SJSA1 (cell line): ENCODE results near the gene MCM9. TPM values are rescaled to one million over a fixed set of nuclear protein-coding genes. Genes with fewer than 3 reads are reported as not detected.

Source experiments
- DNase-seq, 2 experiments: peaks; one replicate each; pipeline ENCODE4 v3.0.0-alpha.2; 2015 to 2020; ENCODE audit warnings: low spot score in 2 of 2, low read depth in 1 of 2
- H3K27ac ChIP-seq: fragments of 250-450 bp; sonication (Bioruptor Pico); 2 replicates; pipeline ENCODE4 v1.5.1; 2020; ENCODE audit warnings: mild to moderate bottlenecking, moderate library complexity
- H3K27me3 ChIP-seq: fragments of 250-450 bp; sonication (Bioruptor Pico); replicated peaks from 2 replicates; pipeline ENCODE4 v1.5.1; 2020; ENCODE audit warnings: mild to moderate bottlenecking, moderate library complexity
- H3K36me3 ChIP-seq: fragments of 250-450 bp; sonication (Bioruptor Pico); 2 replicates; pipeline ENCODE4 v1.5.1; 2020; ENCODE audit warnings: mild to moderate bottlenecking
- H3K4me1 ChIP-seq: fragments of 250-450 bp; sonication (Bioruptor Pico); replicated peaks from 2 replicates; pipeline ENCODE4 v1.6.1; 2021; ENCODE audit warnings: mild to moderate bottlenecking
- H3K4me3 ChIP-seq: fragments of 250-450 bp; sonication (Bioruptor Pico); 2 replicates; pipeline ENCODE4 v1.5.1; 2020; ENCODE audit warnings: mild to moderate bottlenecking
- H3K9me3 ChIP-seq: fragments of 250-450 bp; sonication (Bioruptor Pico); replicated peaks from 2 replicates; pipeline ENCODE4 v1.5.1; 2020; ENCODE audit warnings: mild to moderate bottlenecking
- total RNA-seq: library from RNA; depleted of rRNA; stranded (reverse); fragments of >200 nt; shearing (Covaris generic); gene quantifications from 2 replicates; pipeline ENCODE4 v1.2.3, GENCODE V29; 2014; rRNA removed

The MCM9 gene
- 6.7 and 8.0 TPM in 2 replicates for total RNA-seq

GRCh38 chr6:118934461-118935330 is at the start of gene MCM9:
MCM9 (minus strand) TSS chr6:118935159; CDS start chr6:118931723, 3,436 bp downstream.
- no peaks in the 10 kb centered on the region for H3K9me3 ChIP-seq
- peak within 1 kb of the TSS; percentile 82 for H3K4me3 ChIP-seq
- H3K27me3 ChIP-seq: no peaks in the 10 kb centered on the region
- peaks cover 5% of the 10 kb centered on the region for H3K4me1 ChIP-seq
- H3K27ac ChIP-seq: peak within 1 kb of the TSS; percentile 61
- peaks cover 18% of the 10 kb centered on the region; the same call in 1 of the 2 replicates for H3K36me3 ChIP-seq
- peak; percentile 84 to 90 for DNase-seq

- Histone ChIP-seq H3K36me3 (no peaks in the 10 kb centered on the region), H3K4me3 (no peak overlapping the region), H3K27me3 (no peaks in the 10 kb centered on the region), H3K9me3 (no peaks in the 10 kb centered on the region), H3K4me1 (no peaks in the 10 kb centered on the region), H3K27ac (no peak overlapping the region)
- no peak for DNase-seq
Observed at GRCh38 chr6:118984342-118984741, 49.4 kb upstream of the MCM9 start.

GRCh38 chr6:118982575-118982911 is 47.6 kb upstream of the MCM9 start:
- H3K27me3 ChIP-seq: no peaks in the 10 kb centered on the region
- no peaks in the 10 kb centered on the region for H3K4me1 ChIP-seq
- DNase-seq: no peak
- no peaks in the 10 kb centered on the region for H3K9me3 ChIP-seq
- no peak overlapping the region for H3K4me3 ChIP-seq
- no peak overlapping the region for H3K27ac ChIP-seq
- H3K36me3 ChIP-seq: no peaks in the 10 kb centered on the region

GRCh38 chr6:118981884-118982574 is 47.1 kb upstream of the MCM9 start:
- no peaks in the 10 kb centered on the region for H3K9me3 ChIP-seq
- no peak for DNase-seq
- no peak overlapping the region for H3K27ac ChIP-seq
- H3K4me1 ChIP-seq: no peaks in the 10 kb centered on the region
- H3K27me3 ChIP-seq: no peaks in the 10 kb centered on the region
- no peak overlapping the region for H3K4me3 ChIP-seq
- H3K36me3 ChIP-seq: no peaks in the 10 kb centered on the region

- H3K27ac ChIP-seq: no peak overlapping the region
- H3K9me3 ChIP-seq: no peaks in the 10 kb centered on the region
- no peak for DNase-seq
- H3K36me3 ChIP-seq: no peaks in the 10 kb centered on the region
- H3K4me1 ChIP-seq: no peaks in the 10 kb centered on the region
- no peak overlapping the region for H3K4me3 ChIP-seq
- no peaks in the 10 kb centered on the region for H3K27me3 ChIP-seq
Observed at GRCh38 chr6:118980063-118980462, 45.1 kb upstream of the MCM9 start.

GRCh38 chr6:118974790-118975189 is 39.8 kb upstream of the MCM9 start:
- DNase-seq: no peak
- H3K4me1 ChIP-seq: no peaks in the 10 kb centered on the region
- no peaks in the 10 kb centered on the region for H3K9me3 ChIP-seq
- H3K27me3 ChIP-seq: no peaks in the 10 kb centered on the region; the same call in 1 of the 2 replicates
- H3K27ac ChIP-seq: no peak overlapping the region
- no peaks in the 10 kb centered on the region for H3K36me3 ChIP-seq
- H3K4me3 ChIP-seq: no peak overlapping the region

GRCh38 chr6:118971682-118972081 is 36.7 kb upstream of the MCM9 start:
- no peaks in the 10 kb centered on the region; the same call in 1 of the 2 replicates for H3K27me3 ChIP-seq
- no peak for DNase-seq
- no peaks in the 10 kb centered on the region for H3K4me1 ChIP-seq
- H3K27ac ChIP-seq: no peak overlapping the region
- no peaks in the 10 kb centered on the region for H3K36me3 ChIP-seq
- H3K4me3 ChIP-seq: no peak overlapping the region
- no peaks in the 10 kb centered on the region for H3K9me3 ChIP-seq

- H3K27me3 ChIP-seq: no peaks in the 10 kb centered on the region; the same call in 1 of the 2 replicates
- H3K27ac ChIP-seq: no peak overlapping the region
- no peaks in the 10 kb centered on the region for H3K9me3 ChIP-seq
- H3K4me3 ChIP-seq: no peak overlapping the region
- no peaks in the 10 kb centered on the region for H3K36me3 ChIP-seq
- DNase-seq: no peak
- H3K4me1 ChIP-seq: no peaks in the 10 kb centered on the region
Observed at GRCh38 chr6:118970866-118971265, 35.9 kb upstream of the MCM9 start.

- Histone ChIP-seq H3K27me3 (no peaks in the 10 kb centered on the region; the same call in 1 of the 2 replicates), H3K27ac (no peak overlapping the region), H3K4me3 (no peak overlapping the region), H3K9me3 (no peaks in the 10 kb centered on the region), H3K4me1 (no peaks in the 10 kb centered on the region), H3K36me3 (no peaks in the 10 kb centered on the region)
- DNase-seq: no peak
Observed at GRCh38 chr6:118968416-118968815, 33.5 kb upstream of the MCM9 start.

GRCh38 chr6:118967239-118967638 is 32.3 kb upstream of the MCM9 start:
- no peaks in the 10 kb centered on the region for H3K9me3 ChIP-seq

GRCh38 chr6:118965843-118966370 is 30.9 kb upstream of the MCM9 start:
- H3K9me3 ChIP-seq: no peaks in the 10 kb centered on the region
- no peaks in the 10 kb centered on the region for H3K36me3 ChIP-seq
- H3K4me1 ChIP-seq: no peaks in the 10 kb centered on the region
- H3K4me3 ChIP-seq: no peak overlapping the region
- no peaks in the 10 kb centered on the region for H3K27me3 ChIP-seq
- no peak for DNase-seq
- H3K27ac ChIP-seq: no peak overlapping the region

More at GRCh38 chr6:118967239-118967638, 32.3 kb upstream of the MCM9 start:
- no peaks in the 10 kb centered on the region for H3K36me3 ChIP-seq
- H3K27me3 ChIP-seq: no peaks in the 10 kb centered on the region
- no peaks in the 10 kb centered on the region for H3K4me1 ChIP-seq
- no peak for DNase-seq
- H3K27ac ChIP-seq: no peak overlapping the region
- no peak overlapping the region for H3K4me3 ChIP-seq

- Histone ChIP-seq H3K4me1 (no peaks in the 10 kb centered on the region), H3K9me3 (no peaks in the 10 kb centered on the region), H3K27me3 (no peaks in the 10 kb centered on the region), H3K27ac (no peak overlapping the region), H3K36me3 (no peaks in the 10 kb centered on the region), H3K4me3 (no peak overlapping the region)
- DNase-seq: no peak
Observed at GRCh38 chr6:118965371-118965770, 30.4 kb upstream of the MCM9 start.

- Histone ChIP-seq H3K4me1 (no peaks in the 10 kb centered on the region), H3K9me3 (no peaks in the 10 kb centered on the region), H3K27me3 (no peaks in the 10 kb centered on the region), H3K36me3 (no peaks in the 10 kb centered on the region), H3K27ac (no peak overlapping the region), H3K4me3 (no peak overlapping the region)
- DNase-seq: no peak
Observed at GRCh38 chr6:118963003-118963402, 28.0 kb upstream of the MCM9 start.

- Histone ChIP-seq H3K36me3 (no peaks in the 10 kb centered on the region), H3K27me3 (no peaks in the 10 kb centered on the region; the same call in 1 of the 2 replicates), H3K27ac (no peak overlapping the region), H3K9me3 (no peaks in the 10 kb centered on the region), H3K4me3 (no peak overlapping the region), H3K4me1 (no peaks in the 10 kb centered on the region)
- DNase-seq: no peak
Observed at GRCh38 chr6:118959903-118960302, 24.9 kb upstream of the MCM9 start.
